H1 (cell line): ENCODE data around the gene OSTF1. TPM values are rescaled to one million over a fixed set of nuclear protein-coding genes. Genes with fewer than 3 reads are reported as not detected.

ENCODE experiments used
- CHD7 ChIP-seq: fragments of 300-600 bp; sonication (generic); IDR thresholded peaks from 2 replicates; pipeline ENCODE4 v1.7.1; 2012; ENCODE audit warnings: low read length, moderate library complexity, mild to moderate bottlenecking, inconsistent platforms; ENCODE audit not compliant: insufficient replicate concordance
- polyA plus RNA-seq, 7 experiments: library from polyadenylated mRNA; depleted of rRNA in 3 of 7; stranded (reverse) in 5 of 7; unstranded in 2 of 7; fragments of >200 nt in 5 of 7; fragments of 200-250 nt in 2 of 7; gene quantifications; 1 replicate in 5 of 7; 2 replicates in 1 of 7; 4 replicates in 1 of 7; pipeline versions ENCODE4 v1.2.1 to v1.2.3, GENCODE V29; 2011 to 2013; ENCODE audit warnings: missing spikeins in 2 of 7, mixed read lengths in 2 of 7
- total RNA-seq: library from RNA; stranded (reverse); fragmentation: NEBNext Ultra II Directional; extraction: Animal tissue kit (Norgen Biotek cat#: 25700); gene quantifications from 2 replicates; pipeline ENCODE4 v1.2.1, GENCODE V29; 2021

OSTF1 gene
- total and polyA plus RNA-seq, 2 of the 8 experiments (the other 6 are each of a cell fraction or from before 2014, with no cell fraction given) = 5.0 to 18.9 TPM

- TF ChIP-seq CHD7 = no peak
Observed at GRCh38 chr9:75106857-75107256, 18.5 kb downstream of the OSTF1 start (continued).
